WTC11 (cell line): ENCODE results near the gene LYPD6B. TPM values are rescaled to one million over a fixed set of nuclear protein-coding genes. Genes with fewer than 3 reads are reported as not detected.

Experiments used
- ATAC-seq: fragments of 200-7000 bp; cut with Tn5 transposase; 2 replicates; pipeline ENCODE4 v1.10.0; 2021; ENCODE audit warnings: mild to moderate bottlenecking, moderate library complexity
- CTCF ChIA-PET: fragments of 300-600 bp; sonication (Branson Sonifier 250); formaldehyde crosslinking; loops from one replicate; lab custom pipeline; 2021; ENCODE audit warnings: antibody characterized with exemption; lab: Charles Lee
- POLR2A ChIA-PET: fragments of 350-600 bp; sonication (Branson Sonifier 250); formaldehyde crosslinking; loops from one replicate; lab custom pipeline; 2021; ENCODE audit warnings: antibody characterized with exemption; lab: Charles Lee
- DNase-seq: peaks from one replicate; pipeline ENCODE4 v3.0.0; 2021; ENCODE audit warnings: low spot score
- H3K27ac Mint-ChIP-seq: 2 replicates; pipeline ENCODE4 v1.8.0; 2021; ENCODE audit warnings: mixed read lengths
- H3K27me3 Mint-ChIP-seq: 2 replicates; pipeline ENCODE4 v1.8.0; 2021; ENCODE audit warnings: low read depth, mild to moderate bottlenecking, moderate library complexity, mixed read lengths
- H3K36me3 Mint-ChIP-seq: 2 replicates; pipeline ENCODE4 v1.8.0; 2021; ENCODE audit warnings: mixed read lengths
- H3K4me1 Mint-ChIP-seq: 2 replicates; pipeline ENCODE4 v1.8.0; 2022; ENCODE audit warnings: mixed read lengths
- H3K4me3 Mint-ChIP-seq: 2 replicates; pipeline ENCODE4 v1.8.0; 2021; ENCODE audit warnings: mild to moderate bottlenecking, moderate library complexity, mixed read lengths
- H3K9me3 Mint-ChIP-seq: 2 replicates; pipeline ENCODE4 v1.8.0; 2021; ENCODE audit warnings: mixed read lengths
- CREM ChIP-seq: sonication (generic); formaldehyde crosslinking; IDR thresholded peaks from 2 replicates; pipeline ENCODE4 v1.8.1; 2022; ENCODE audit warnings: mild to moderate bottlenecking, missing genetic modification reagents, moderate library complexity
- ELF4 ChIP-seq: sonication (generic); formaldehyde crosslinking; IDR thresholded peaks from 2 replicates; pipeline ENCODE4 v1.8.1; 2022; ENCODE audit warnings: low read depth, mild to moderate bottlenecking, moderate library complexity, missing genetic modification reagents
- MXD4 ChIP-seq: fragments of 250-450 bp; sonication (Bioruptor Pico); IDR thresholded peaks from 2 replicates; pipeline ENCODE4 v1.8.0; 2021; ENCODE audit warnings: mild to moderate bottlenecking, moderate library complexity, borderline replicate concordance
- SMAD3 ChIP-seq: sonication (generic); formaldehyde crosslinking; IDR thresholded peaks from 2 replicates; pipeline ENCODE4 v1.8.0; 2022; ENCODE audit warnings: missing genetic modification reagents, mild to moderate bottlenecking, borderline replicate concordance
- SMAD4 ChIP-seq: sonication (generic); formaldehyde crosslinking; IDR thresholded peaks from 2 replicates; pipeline ENCODE4 v1.8.0; 2022; ENCODE audit warnings: mild to moderate bottlenecking, missing genetic modification reagents
- SP1 ChIP-seq: sonication (generic); formaldehyde crosslinking; conservative IDR thresholded peaks from 2 replicates; pipeline ENCODE4 v1.8.1; 2022; ENCODE audit warnings: missing genetic modification reagents
- TCF7 ChIP-seq: sonication (generic); formaldehyde crosslinking; IDR thresholded peaks from 2 replicates; pipeline ENCODE4 v1.8.0; 2022; ENCODE audit warnings: mild to moderate bottlenecking, low read depth, missing genetic modification reagents, moderate library complexity
- ZNF121 ChIP-seq: sonication (generic); formaldehyde crosslinking; IDR thresholded peaks from 2 replicates; pipeline ENCODE4 v1.8.0; 2023; ENCODE audit warnings: missing genetic modification reagents
- ZNF138 ChIP-seq: sonication (generic); formaldehyde crosslinking; conservative IDR thresholded peaks from 2 replicates; pipeline ENCODE4 v1.8.1; 2022; ENCODE audit warnings: mild to moderate bottlenecking, moderate library complexity, missing genetic modification reagents
- total RNA-seq: library from RNA; stranded (reverse); gene quantifications from 3 replicates; pipeline ENCODE4 v1.2.3, GENCODE V29; 2021
- TF ChIP-seq, protein P1 (sequence below): fragments of 200-600 bp; IDR thresholded peaks from 2 replicates; pipeline ENCODE4 v1.8.0; 2022; ENCODE audit warnings: antibody characterized with exemption
- TF ChIP-seq, protein P2 (sequence below): sonication (generic); formaldehyde crosslinking; conservative IDR thresholded peaks from 2 replicates; pipeline ENCODE4 v1.8.1; 2022; ENCODE audit warnings: mild to moderate bottlenecking, missing genetic modification reagents
- TF ChIP-seq, protein P3 (sequence below): fragments of 250-450 bp; sonication (Bioruptor Pico); IDR thresholded peaks from 2 replicates; pipeline ENCODE4 v2.1.2; 2022; ENCODE audit warnings: mild to moderate bottlenecking, moderate library complexity
- TF ChIP-seq, protein P4 (sequence below): sonication (generic); formaldehyde crosslinking; IDR thresholded peaks from 2 replicates; pipeline ENCODE4 v1.8.0; 2022; ENCODE audit warnings: mild to moderate bottlenecking, missing genetic modification reagents
- TF ChIP-seq, protein P5 (sequence below): fragments of 250-450 bp; sonication (Bioruptor Pico); IDR thresholded peaks from 2 replicates; pipeline ENCODE4 v1.9.0; 2021; ENCODE audit warnings: mild to moderate bottlenecking
- TF ChIP-seq, protein P6 (sequence below): sonication (generic); formaldehyde crosslinking; IDR thresholded peaks from 2 replicates; pipeline ENCODE4 v1.8.1; 2022; ENCODE audit warnings: missing genetic modification reagents, borderline replicate concordance
- TF ChIP-seq, protein P7 (sequence below): sonication (generic); formaldehyde crosslinking; IDR thresholded peaks from 2 replicates; pipeline ENCODE4 v1.8.1; 2022; ENCODE audit warnings: mild to moderate bottlenecking, missing genetic modification reagents, moderate library complexity, borderline replicate concordance

Gene LYPD6B
- total RNA-seq, 1 experiment from 2014 or later: 1.6 TPM

DNA sequence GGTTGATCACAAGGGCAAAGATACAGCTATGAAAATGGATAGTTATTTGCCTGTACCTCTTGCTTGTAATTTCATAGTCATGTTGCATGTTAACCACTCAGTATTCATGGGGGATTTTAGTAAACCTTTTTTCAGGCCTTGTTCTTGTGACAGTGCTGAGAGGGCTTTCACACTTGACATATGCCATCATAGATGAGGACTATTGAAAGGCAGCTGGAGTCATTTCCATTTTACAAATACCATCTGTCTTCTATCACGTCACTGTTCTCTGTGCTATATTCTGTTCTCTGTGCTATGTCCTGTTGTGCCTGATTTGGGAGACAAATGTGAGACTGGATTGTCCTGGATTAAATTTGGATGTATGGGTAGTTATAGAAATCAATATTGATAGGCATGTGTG is 131.7 kb downstream of the LYPD6B start:
- H3K27ac Mint-ChIP-seq: no peak overlapping the region
- no peak overlapping the region for H3K4me3 Mint-ChIP-seq
- peaks cover 14% of the 10 kb centered on the region for H3K9me3 Mint-ChIP-seq
- ATAC-seq: no peak
- H3K4me1 Mint-ChIP-seq: peaks cover 8% of the 10 kb centered on the region
- POLR2A ChIA-PET: no interaction called here
- DNase-seq: no peak
- no peaks in the 10 kb centered on the region for H3K36me3 Mint-ChIP-seq
- no peak for TF ChIP-seq MXD4 (CRISPR knock-in tag)
- TF ChIP-seq, protein P1, sequence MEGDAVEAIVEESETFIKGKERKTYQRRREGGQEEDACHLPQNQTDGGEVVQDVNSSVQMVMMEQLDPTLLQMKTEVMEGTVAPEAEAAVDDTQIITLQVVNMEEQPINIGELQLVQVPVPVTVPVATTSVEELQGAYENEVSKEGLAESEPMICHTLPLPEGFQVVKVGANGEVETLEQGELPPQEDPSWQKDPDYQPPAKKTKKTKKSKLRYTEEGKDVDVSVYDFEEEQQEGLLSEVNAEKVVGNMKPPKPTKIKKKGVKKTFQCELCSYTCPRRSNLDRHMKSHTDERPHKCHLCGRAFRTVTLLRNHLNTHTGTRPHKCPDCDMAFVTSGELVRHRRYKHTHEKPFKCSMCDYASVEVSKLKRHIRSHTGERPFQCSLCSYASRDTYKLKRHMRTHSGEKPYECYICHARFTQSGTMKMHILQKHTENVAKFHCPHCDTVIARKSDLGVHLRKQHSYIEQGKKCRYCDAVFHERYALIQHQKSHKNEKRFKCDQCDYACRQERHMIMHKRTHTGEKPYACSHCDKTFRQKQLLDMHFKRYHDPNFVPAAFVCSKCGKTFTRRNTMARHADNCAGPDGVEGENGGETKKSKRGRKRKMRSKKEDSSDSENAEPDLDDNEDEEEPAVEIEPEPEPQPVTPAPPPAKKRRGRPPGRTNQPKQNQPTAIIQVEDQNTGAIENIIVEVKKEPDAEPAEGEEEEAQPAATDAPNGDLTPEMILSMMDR: no peak
- TF ChIP-seq SP1 (CRISPR knock-in tag): no peak
- no peak for TF ChIP-seq ZNF121 (CRISPR knock-in tag)
- TF ChIP-seq, protein P2, sequence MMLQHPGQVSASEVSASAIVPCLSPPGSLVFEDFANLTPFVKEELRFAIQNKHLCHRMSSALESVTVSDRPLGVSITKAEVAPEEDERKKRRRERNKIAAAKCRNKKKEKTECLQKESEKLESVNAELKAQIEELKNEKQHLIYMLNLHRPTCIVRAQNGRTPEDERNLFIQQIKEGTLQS (CRISPR knock-in tag): no peak
- TF ChIP-seq SMAD3 (CRISPR knock-in tag): no peak
- TF ChIP-seq, protein P3, sequence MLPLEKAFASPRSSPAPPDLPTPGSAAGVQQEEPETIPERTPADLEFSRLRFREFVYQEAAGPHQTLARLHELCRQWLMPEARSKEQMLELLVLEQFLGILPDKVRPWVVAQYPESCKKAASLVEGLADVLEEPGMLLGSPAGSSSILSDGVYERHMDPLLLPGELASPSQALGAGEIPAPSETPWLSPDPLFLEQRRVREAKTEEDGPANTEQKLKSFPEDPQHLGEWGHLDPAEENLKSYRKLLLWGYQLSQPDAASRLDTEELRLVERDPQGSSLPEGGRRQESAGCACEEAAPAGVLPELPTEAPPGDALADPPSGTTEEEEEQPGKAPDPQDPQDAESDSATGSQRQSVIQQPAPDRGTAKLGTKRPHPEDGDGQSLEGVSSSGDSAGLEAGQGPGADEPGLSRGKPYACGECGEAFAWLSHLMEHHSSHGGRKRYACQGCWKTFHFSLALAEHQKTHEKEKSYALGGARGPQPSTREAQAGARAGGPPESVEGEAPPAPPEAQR (CRISPR knock-in tag): no peak
- TF ChIP-seq ZNF138 (CRISPR knock-in tag): no peak
- TF ChIP-seq, protein P4, sequence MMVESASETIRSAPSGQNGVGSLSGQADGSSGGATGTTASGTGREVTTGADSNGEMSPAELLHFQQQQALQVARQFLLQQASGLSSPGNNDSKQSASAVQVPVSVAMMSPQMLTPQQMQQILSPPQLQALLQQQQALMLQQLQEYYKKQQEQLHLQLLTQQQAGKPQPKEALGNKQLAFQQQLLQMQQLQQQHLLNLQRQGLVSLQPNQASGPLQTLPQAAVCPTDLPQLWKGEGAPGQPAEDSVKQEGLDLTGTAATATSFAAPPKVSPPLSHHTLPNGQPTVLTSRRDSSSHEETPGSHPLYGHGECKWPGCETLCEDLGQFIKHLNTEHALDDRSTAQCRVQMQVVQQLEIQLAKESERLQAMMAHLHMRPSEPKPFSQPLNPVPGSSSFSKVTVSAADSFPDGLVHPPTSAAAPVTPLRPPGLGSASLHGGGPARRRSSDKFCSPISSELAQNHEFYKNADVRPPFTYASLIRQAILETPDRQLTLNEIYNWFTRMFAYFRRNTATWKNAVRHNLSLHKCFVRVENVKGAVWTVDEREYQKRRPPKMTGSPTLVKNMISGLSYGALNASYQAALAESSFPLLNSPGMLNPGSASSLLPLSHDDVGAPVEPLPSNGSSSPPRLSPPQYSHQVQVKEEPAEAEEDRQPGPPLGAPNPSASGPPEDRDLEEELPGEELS (CRISPR knock-in tag): no peak
- TF ChIP-seq TCF7 (CRISPR knock-in tag): no peak
- TF ChIP-seq, protein P5, sequence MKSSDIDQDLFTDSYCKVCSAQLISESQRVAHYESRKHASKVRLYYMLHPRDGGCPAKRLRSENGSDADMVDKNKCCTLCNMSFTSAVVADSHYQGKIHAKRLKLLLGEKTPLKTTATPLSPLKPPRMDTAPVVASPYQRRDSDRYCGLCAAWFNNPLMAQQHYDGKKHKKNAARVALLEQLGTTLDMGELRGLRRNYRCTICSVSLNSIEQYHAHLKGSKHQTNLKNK (CRISPR knock-in tag): no peak
- TF ChIP-seq CREM (CRISPR knock-in tag): no peak
- CTCF ChIA-PET: no interaction called here
- H3K27me3 Mint-ChIP-seq: no peaks in the 10 kb centered on the region

DNA sequence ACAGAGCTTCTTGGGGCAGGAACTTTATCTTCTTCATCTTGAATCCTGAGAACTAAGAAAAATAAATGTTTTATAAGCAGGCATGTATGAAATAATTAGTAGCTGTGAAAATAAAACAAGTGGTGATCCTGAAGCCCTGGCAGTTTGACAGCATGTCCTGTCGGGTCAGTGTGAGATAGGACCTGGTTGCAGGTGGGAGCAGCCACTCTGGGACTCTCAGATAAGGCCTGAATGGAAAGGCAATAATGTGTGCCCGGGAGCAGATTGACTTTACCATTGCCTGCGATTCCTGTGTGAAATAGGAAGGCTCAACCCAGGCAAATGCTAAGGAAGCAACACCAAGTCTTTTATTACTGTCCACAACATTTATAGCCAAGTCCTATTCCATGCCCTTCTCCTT is 132.4 kb downstream of the LYPD6B start:
- CTCF ChIA-PET: no interaction called here
- H3K27ac Mint-ChIP-seq: no peak overlapping the region

More for the DNA sequence above, 132.4 kb downstream of the LYPD6B start:
- ATAC-seq (no peak), DNase-seq (no peak)
- Mint-ChIP-seq H3K4me3 (no peak overlapping the region), H3K27me3 (no peaks in the 10 kb centered on the region), H3K9me3 (peaks cover 13% of the 10 kb centered on the region), H3K36me3 (no peaks in the 10 kb centered on the region), H3K4me1 (peaks cover 8% of the 10 kb centered on the region)
- POLR2A ChIA-PET: no interaction called here
- TF ChIP-seq ELF4 (CRISPR knock-in tag) (no peak), SMAD4 (CRISPR knock-in tag) (no peak)
- TF ChIP-seq, protein P6, sequence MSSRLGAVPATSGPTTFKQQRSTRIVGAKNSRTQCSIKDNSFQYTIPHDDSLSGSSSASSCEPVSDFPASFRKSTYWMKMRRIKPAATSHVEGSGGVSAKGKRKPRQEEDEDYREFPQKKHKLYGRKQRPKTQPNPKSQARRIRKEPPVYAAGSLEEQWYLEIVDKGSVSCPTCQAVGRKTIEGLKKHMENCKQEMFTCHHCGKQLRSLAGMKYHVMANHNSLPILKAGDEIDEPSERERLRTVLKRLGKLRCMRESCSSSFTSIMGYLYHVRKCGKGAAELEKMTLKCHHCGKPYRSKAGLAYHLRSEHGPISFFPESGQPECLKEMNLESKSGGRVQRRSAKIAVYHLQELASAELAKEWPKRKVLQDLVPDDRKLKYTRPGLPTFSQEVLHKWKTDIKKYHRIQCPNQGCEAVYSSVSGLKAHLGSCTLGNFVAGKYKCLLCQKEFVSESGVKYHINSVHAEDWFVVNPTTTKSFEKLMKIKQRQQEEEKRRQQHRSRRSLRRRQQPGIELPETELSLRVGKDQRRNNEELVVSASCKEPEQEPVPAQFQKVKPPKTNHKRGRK (CRISPR knock-in tag): no peak
- TF ChIP-seq, protein P3 (CRISPR knock-in tag): no peak
- TF ChIP-seq, protein P7, sequence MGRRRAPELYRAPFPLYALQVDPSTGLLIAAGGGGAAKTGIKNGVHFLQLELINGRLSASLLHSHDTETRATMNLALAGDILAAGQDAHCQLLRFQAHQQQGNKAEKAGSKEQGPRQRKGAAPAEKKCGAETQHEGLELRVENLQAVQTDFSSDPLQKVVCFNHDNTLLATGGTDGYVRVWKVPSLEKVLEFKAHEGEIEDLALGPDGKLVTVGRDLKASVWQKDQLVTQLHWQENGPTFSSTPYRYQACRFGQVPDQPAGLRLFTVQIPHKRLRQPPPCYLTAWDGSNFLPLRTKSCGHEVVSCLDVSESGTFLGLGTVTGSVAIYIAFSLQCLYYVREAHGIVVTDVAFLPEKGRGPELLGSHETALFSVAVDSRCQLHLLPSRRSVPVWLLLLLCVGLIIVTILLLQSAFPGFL (CRISPR knock-in tag): no peak
- TF ChIP-seq, protein P1: no peak
